D721Med (cell line): ENCODE data around the gene NRXN3.

Experiments used
- DNase-seq: peaks from one replicate; pipeline ENCODE4 v3.0.0; 2011; ENCODE audit warnings: low spot score; ENCODE audit not compliant: insufficient read length
- FAIRE-seq: peaks from 2 replicates; lab custom pipeline; 2011; peaks lifted over from hg19 to GRCh38; lab: Jason Lieb, UNC
- CTCF ChIP-seq: IDR thresholded peaks from 2 replicates; pipeline ENCODE4 v1.5.1; 2012; ENCODE audit warnings: mild to moderate bottlenecking, control low read depth; ENCODE audit not compliant: insufficient read depth; ENCODE audit errors: missing control alignments

The NRXN3 gene

GRCh38 chr14:78614593-78614992 lies 444.4 kb downstream of the NRXN3 start:
- no peak for TF ChIP-seq CTCF
- FAIRE-seq, result no peak

GRCh38 chr14:78617735-78618134 lies 447.6 kb downstream of the NRXN3 start:
- FAIRE-seq, result no peak
- TF ChIP-seq CTCF, result no peak
- no peak for DNase-seq

More at GRCh38 chr14:78614593-78614992, 444.4 kb downstream of the NRXN3 start:
- DNase-seq, result no peak

- no peak for TF ChIP-seq CTCF
- DNase-seq (no peak), FAIRE-seq (no peak)
These were observed 448.2 kb downstream of the NRXN3 start for GRCh38 chr14:78618368-78618767.

- TF ChIP-seq CTCF, result no peak
- DNase-seq (no peak), FAIRE-seq (no peak)
These were observed 456.9 kb downstream of the NRXN3 start for GRCh38 chr14:78627114-78627513.

GRCh38 chr14:78631551-78631950 lies 461.4 kb downstream of the NRXN3 start:
- FAIRE-seq (no peak), DNase-seq (no peak)
- no peak for TF ChIP-seq CTCF

GRCh38 chr14:78633752-78634151 lies 463.6 kb downstream of the NRXN3 start:
- no peak for TF ChIP-seq CTCF
- DNase-seq (no peak), FAIRE-seq (no peak)

- FAIRE-seq (no peak), DNase-seq (no peak)
- no peak for TF ChIP-seq CTCF
These were observed 467.3 kb downstream of the NRXN3 start for GRCh38 chr14:78637489-78637888.
